Mesothelial cell of epicardium (in vitro differentiated cells): ENCODE results near the gene PFDN2. TPM values are rescaled to one million over a fixed set of nuclear protein-coding genes. Genes with fewer than 3 reads are reported as not detected.

Experiments
- DNase-seq, 2 experiments: peaks; one replicate each; pipeline ENCODE4 v3.0.0; 2021; ENCODE audit warnings: low spot score in 2 of 2; ENCODE audit not compliant: unreplicated experiment in 2 of 2
- H3K27ac Mint-ChIP-seq: 2 replicates; pipeline ENCODE4 v1.8.0; 2021; ENCODE audit warnings: mixed read lengths
- H3K27me3 Mint-ChIP-seq: 2 replicates; pipeline ENCODE4 v1.8.0; 2021; ENCODE audit warnings: low read depth, mixed read lengths
- H3K36me3 Mint-ChIP-seq: 2 replicates; pipeline ENCODE4 v1.8.0; 2021; ENCODE audit warnings: mixed read lengths
- H3K4me1 Mint-ChIP-seq: 2 replicates; pipeline ENCODE4 v1.8.0; 2021; ENCODE audit warnings: mixed read lengths
- H3K4me3 Mint-ChIP-seq: 2 replicates; pipeline ENCODE4 v1.8.0; 2021; ENCODE audit warnings: mild to moderate bottlenecking, moderate library complexity, mixed read lengths
- H3K9me3 Mint-ChIP-seq: 2 replicates; pipeline ENCODE4 v1.8.0; 2021; ENCODE audit warnings: mixed read lengths
- total RNA-seq: library from RNA; stranded (reverse); gene quantifications from 3 replicates; pipeline ENCODE4 v1.2.1, GENCODE V29; 2021
- TF ChIP-seq, protein P1 (sequence below): fragments of 200-600 bp; sonication (generic); IDR thresholded peaks from one replicate; pipeline ENCODE4 v1.5.0; 2021; ENCODE audit warnings: antibody characterized with exemption; ENCODE audit not compliant: unreplicated experiment

PFDN2 gene
- total RNA-seq, 1 donor from 2014 or later: 49.7 TPM

DNA sequence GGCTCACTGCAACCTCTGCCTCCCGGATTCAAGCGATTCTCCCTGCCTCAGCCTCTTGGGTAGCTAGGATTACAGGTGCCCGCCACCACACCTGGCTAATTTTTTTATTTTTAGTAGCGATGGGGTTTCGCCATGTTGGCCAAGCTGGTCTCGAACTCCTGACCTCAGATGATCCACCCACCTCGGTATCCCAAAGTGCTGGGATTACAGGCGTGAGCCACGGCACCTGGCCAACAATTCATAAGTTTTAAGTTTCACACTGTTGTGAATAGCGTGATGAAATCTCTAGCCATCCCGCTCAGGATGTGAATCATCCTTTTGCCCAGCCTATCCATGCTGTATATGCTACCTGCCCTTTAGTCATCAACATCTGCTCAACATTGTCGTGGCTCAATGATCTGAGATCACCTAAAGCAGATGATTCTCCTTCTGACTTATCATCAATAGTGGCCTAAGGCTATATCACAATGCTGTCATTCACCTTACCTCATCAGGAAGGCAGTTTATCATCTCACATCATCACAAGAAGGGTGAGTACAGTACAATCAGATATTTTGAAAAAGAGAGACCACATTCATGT lies 2.6 kb downstream of the PFDN2 start:
- TF ChIP-seq, protein P1, sequence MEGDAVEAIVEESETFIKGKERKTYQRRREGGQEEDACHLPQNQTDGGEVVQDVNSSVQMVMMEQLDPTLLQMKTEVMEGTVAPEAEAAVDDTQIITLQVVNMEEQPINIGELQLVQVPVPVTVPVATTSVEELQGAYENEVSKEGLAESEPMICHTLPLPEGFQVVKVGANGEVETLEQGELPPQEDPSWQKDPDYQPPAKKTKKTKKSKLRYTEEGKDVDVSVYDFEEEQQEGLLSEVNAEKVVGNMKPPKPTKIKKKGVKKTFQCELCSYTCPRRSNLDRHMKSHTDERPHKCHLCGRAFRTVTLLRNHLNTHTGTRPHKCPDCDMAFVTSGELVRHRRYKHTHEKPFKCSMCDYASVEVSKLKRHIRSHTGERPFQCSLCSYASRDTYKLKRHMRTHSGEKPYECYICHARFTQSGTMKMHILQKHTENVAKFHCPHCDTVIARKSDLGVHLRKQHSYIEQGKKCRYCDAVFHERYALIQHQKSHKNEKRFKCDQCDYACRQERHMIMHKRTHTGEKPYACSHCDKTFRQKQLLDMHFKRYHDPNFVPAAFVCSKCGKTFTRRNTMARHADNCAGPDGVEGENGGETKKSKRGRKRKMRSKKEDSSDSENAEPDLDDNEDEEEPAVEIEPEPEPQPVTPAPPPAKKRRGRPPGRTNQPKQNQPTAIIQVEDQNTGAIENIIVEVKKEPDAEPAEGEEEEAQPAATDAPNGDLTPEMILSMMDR: no peak
- Mint-ChIP-seq H3K9me3 (no peaks in the 10 kb centered on the region), H3K4me3 (no peak overlapping the region), H3K4me1 (peaks cover 21% of the 10 kb centered on the region), H3K27ac (no peak overlapping the region), H3K27me3 (no peaks in the 10 kb centered on the region), H3K36me3 (peaks cover 1% of the 10 kb centered on the region)
- no peak for DNase-seq

DNA sequence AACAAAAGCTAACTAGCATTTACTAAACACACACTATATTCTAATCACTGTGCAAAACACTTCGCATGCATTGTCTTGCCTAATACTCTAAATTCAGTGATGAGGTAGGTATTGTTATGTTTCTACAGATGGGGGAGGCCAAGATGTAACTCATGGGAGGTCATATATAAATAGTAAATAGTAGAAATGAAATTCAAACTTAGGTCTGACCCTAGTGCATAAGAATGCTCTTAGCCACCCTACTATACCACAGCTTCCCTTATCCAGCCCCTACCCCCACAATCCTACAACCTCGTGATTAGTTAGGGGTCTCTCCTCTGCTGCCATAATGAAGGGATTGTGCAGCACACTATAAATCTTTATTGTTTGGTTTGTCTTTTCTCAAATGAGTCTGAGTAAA lies 3.3 kb downstream of the PFDN2 start:
- Mint-ChIP-seq H3K9me3 (no peaks in the 10 kb centered on the region), H3K36me3 (no peaks in the 10 kb centered on the region), H3K4me1 (peaks cover 17% of the 10 kb centered on the region), H3K27ac (no peak overlapping the region), H3K4me3 (no peak overlapping the region), H3K27me3 (no peaks in the 10 kb centered on the region)
- TF ChIP-seq, protein P1: no peak
- no peak for DNase-seq

DNA sequence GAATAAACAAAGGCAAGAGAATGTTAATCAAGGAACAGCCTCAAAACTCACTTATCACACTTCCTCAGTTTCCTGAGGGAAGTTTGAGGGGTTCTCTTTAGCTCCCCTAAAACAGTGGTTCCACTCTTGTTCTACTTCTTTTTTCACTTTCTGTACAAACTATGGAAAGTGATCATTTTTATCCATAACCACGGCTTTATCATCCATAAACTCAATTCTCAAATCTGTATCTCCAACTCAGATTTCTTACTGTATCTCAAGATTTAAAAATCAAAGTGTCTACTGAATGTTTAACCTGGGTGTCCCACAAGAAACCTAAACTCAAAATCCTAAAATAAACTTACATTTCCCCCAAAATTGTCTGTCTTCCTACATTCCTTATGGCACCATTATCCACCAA lies 3.9 kb downstream of the PFDN2 start:
- TF ChIP-seq, protein P1: no peak
- DNase-seq: no peak
- no peak overlapping the region for H3K27ac Mint-ChIP-seq
- no peaks in the 10 kb centered on the region for H3K9me3 Mint-ChIP-seq
- H3K27me3 Mint-ChIP-seq: no peaks in the 10 kb centered on the region
- H3K36me3 Mint-ChIP-seq: no peaks in the 10 kb centered on the region
- H3K4me3 Mint-ChIP-seq: no peak overlapping the region
- H3K4me1 Mint-ChIP-seq: peaks cover 11% of the 10 kb centered on the region

DNA sequence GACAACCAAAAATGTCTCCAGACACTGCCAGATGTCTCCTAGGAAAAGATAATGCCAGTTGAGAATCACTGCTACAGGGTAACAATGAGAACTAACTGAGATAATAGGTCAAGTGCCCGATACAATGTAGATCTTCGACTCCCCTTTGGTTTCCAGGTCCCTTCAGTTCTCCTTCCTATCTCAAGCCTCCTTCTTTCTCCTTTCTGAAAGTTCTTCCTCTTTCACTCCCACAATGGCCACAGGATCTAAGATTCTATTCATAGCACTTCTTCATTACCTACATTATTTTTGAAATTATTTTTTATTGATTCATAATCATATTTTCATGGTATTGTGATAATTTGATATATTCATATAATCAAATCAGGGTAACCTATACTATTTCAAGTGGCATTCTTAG lies 6.3 kb downstream of the PFDN2 start:
- no peaks in the 10 kb centered on the region for H3K27me3 Mint-ChIP-seq
- H3K27ac Mint-ChIP-seq: no peak overlapping the region
- no peak for DNase-seq
- H3K4me3 Mint-ChIP-seq: no peak overlapping the region
- no peaks in the 10 kb centered on the region for H3K9me3 Mint-ChIP-seq
- H3K36me3 Mint-ChIP-seq: peaks cover under 1% of the 10 kb centered on the region
- no peaks in the 10 kb centered on the region for H3K4me1 Mint-ChIP-seq
- TF ChIP-seq, protein P1: no peak

DNA sequence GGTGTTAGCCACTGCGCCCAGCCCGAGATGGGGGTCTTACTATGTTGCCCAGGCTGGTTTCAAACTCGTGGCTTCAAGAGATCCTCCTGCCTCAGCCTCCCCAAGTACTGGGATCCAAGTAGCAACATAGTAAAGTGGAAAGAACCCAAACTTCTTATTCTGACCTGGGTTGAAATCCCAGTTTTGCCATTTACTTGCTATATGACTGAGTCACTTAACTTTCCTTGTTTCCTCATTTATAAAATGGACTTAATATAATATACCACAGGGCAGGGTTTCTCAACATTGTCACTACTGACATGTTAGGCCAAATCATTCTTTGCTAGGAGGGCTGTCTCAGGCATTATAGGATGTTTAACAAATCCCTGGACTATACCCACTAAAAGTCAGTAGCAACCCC lies 6.7 kb downstream of the PFDN2 start:
- no peaks in the 10 kb centered on the region for H3K9me3 Mint-ChIP-seq
- H3K27ac Mint-ChIP-seq: no peak overlapping the region
- no peak for DNase-seq
- H3K36me3 Mint-ChIP-seq: peaks cover 2% of the 10 kb centered on the region
- TF ChIP-seq, protein P1: no peak
- no peaks in the 10 kb centered on the region for H3K4me1 Mint-ChIP-seq
- H3K27me3 Mint-ChIP-seq: no peaks in the 10 kb centered on the region
- H3K4me3 Mint-ChIP-seq: no peak overlapping the region

DNA sequence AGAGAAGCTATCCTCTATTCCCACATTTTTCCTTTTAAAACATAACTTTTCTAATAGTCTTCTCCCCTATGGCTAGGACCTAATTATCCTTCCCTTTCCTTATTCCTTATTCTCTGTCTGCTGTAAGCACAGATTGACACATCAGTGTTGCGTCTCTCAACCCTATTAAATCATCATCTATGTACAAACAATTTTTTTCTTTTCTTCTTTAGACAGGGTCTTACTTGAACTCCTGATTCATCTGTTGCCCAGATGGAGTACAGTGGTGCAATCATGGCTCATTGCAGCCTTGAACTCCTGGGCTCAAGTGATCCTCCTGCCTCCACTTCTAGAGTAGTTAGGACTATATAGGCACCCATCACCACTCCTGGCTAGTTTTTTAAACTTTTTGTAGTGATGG lies 11.4 kb downstream of the PFDN2 start:
- H3K9me3 Mint-ChIP-seq: no peaks in the 10 kb centered on the region
- peaks cover 7% of the 10 kb centered on the region for H3K36me3 Mint-ChIP-seq
- TF ChIP-seq, protein P1: no peak
- no peaks in the 10 kb centered on the region for H3K4me1 Mint-ChIP-seq
- no peak for DNase-seq
- no peak overlapping the region for H3K4me3 Mint-ChIP-seq
- H3K27me3 Mint-ChIP-seq: no peaks in the 10 kb centered on the region
- no peak overlapping the region for H3K27ac Mint-ChIP-seq
